Lung (tissue), 12 donors: ENCODE data around the gene NLGN1. TPM values are rescaled to one million over a fixed set of nuclear protein-coding genes. Genes with fewer than 3 reads are reported as not detected.
"Not testable (repeated sequence)": the region's sequence is repeated elsewhere in the genome, so short reads cannot be mapped to it uniquely, and the experiment has no call there.

Experiments used
- ATAC-seq: fragments of 200-7000 bp; cut with Tn5 transposase; one replicate; pipeline ENCODE4 v1.9.1; 2020; ENCODE audit warnings: moderate number of reproducible peaks; ENCODE audit not compliant: insufficient read depth, low FRiP score
- DNase-seq, 3 donors: peaks; one replicate each; pipeline ENCODE4 v3.0.0-alpha.2; 2013 to 2017
- H3K27ac ChIP-seq, 2 donors: one replicate each; pipeline ENCODE4 v1.5.1; 2013; ENCODE audit warnings: mild to moderate bottlenecking in 2 of 2, moderate library complexity in 2 of 2, control low read depth in 1 of 2, inconsistent platforms in 1 of 2, low read depth in 1 of 2, low read length in 1 of 2
- H3K27me3 ChIP-seq, 3 donors: one replicate each; pipeline ENCODE4 v1.5.1; 2013; ENCODE audit warnings: low read length in 2 of 3; ENCODE audit not compliant: control insufficient read depth in 3 of 3, insufficient read depth in 3 of 3
- H3K36me3 ChIP-seq, 4 donors: one replicate each; pipeline ENCODE4 v1.5.1; 2013; ENCODE audit warnings: low read length in 4 of 4, mild to moderate bottlenecking in 1 of 4, moderate library complexity in 1 of 4; ENCODE audit not compliant: control insufficient read depth in 4 of 4, insufficient read depth in 4 of 4
- H3K4me1 ChIP-seq, 5 donors: one replicate each; pipeline ENCODE4 v1.5.1; 2013; ENCODE audit warnings: low read length in 5 of 5, mild to moderate bottlenecking in 2 of 5, moderate library complexity in 1 of 5; ENCODE audit not compliant: control insufficient read depth in 5 of 5, insufficient read depth in 5 of 5
- H3K4me3 ChIP-seq: one replicate; pipeline ENCODE4 v1.5.1; 2013; ENCODE audit warnings: mild to moderate bottlenecking, control low read depth, moderate library complexity
- H3K9ac ChIP-seq, 2 donors: one replicate each; pipeline ENCODE4 v1.5.1; 2013; ENCODE audit warnings: low read length in 2 of 2, control low read depth in 1 of 2; ENCODE audit not compliant: insufficient read depth in 1 of 2
- H3K9me3 ChIP-seq, 4 donors: one replicate each; pipeline ENCODE4 v1.5.1; 2013; ENCODE audit warnings: low read length in 3 of 4, mild to moderate bottlenecking in 1 of 4, moderate library complexity in 1 of 4; ENCODE audit not compliant: control insufficient read depth in 4 of 4, insufficient read depth in 3 of 4
- WGBS, 2 donors: extraction: QIAGEN DNeasy Blood & Tissue Kit; methylation state at CpG; one replicate each; pipeline ENCODE4 v1.1.7; 2013; 5-methylcytosine and 5-hydroxymethylcytosine counted together
- polyA plus RNA-seq, 2 donors: library from polyadenylated mRNA; stranded (reverse); fragments of 200-250 nt; gene quantifications; one replicate each; pipeline ENCODE4 v1.2.1, GENCODE V29; 2013
- total RNA-seq, 2 donors: library from RNA; depleted of rRNA in 1 of 2; stranded (reverse); fragments of >200 nt in 1 of 2; gene quantifications; one replicate each; pipeline ENCODE4 v1.2.1, GENCODE V29; 2014 to 2021
- TF ChIP-seq, protein P1 (sequence below): IDR thresholded peaks from 2 replicates; pipeline ENCODE4 v1.5.1; 2012; ENCODE audit warnings: mild to moderate bottlenecking; ENCODE audit errors: control extremely low read depth, extremely low read depth
- donor health status: control.
- donor health status: control.
- donor health status: Bipolar disorder and iron deficiency.
- donor health status: healthy.
- donor health status: DM: yes; HTN: yes; CAD: no.

Gene NLGN1
- total and polyA plus RNA-seq, 4 donors: 0.24 to 22.2 (median 1.9) TPM

DNA sequence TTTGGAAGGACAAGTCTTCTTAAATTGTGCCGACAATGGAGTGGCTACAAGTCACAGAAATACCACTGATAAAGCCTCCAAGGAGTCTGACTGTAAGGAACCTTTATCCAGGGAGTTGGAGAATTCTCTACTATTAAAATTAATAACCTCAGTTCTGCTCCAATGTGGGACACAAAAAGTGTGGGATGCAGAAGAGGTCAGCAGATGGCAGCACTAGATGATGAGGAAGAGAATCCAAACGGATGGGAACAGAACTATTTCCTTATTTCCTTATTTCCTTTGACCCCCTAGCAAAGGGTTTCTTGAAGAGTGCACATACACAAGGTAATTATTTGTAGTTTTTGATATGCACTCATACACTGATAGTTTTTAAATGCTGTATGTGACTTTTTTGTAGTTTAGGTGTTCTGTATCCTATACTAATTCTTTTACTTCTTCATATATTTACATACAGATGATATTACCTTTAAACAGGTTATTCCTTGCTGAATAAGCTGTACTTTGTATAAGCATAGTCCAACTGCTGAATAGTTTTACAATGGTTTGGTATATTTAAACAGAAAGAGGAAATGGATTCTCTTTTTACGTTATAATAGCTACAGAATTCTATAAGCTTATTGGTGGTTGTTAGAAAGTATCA is 25.6 kb upstream of the NLGN1 start:
- WGBS, 2 donors: 45 to 53% methylated on average over 3 of the region's 3 CpGs
- no peak overlapping the region for H3K9ac ChIP-seq
- H3K27me3 ChIP-seq: no peaks in the 10 kb centered on the region
- TF ChIP-seq, protein P1, sequence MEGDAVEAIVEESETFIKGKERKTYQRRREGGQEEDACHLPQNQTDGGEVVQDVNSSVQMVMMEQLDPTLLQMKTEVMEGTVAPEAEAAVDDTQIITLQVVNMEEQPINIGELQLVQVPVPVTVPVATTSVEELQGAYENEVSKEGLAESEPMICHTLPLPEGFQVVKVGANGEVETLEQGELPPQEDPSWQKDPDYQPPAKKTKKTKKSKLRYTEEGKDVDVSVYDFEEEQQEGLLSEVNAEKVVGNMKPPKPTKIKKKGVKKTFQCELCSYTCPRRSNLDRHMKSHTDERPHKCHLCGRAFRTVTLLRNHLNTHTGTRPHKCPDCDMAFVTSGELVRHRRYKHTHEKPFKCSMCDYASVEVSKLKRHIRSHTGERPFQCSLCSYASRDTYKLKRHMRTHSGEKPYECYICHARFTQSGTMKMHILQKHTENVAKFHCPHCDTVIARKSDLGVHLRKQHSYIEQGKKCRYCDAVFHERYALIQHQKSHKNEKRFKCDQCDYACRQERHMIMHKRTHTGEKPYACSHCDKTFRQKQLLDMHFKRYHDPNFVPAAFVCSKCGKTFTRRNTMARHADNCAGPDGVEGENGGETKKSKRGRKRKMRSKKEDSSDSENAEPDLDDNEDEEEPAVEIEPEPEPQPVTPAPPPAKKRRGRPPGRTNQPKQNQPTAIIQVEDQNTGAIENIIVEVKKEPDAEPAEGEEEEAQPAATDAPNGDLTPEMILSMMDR: peak; percentile 10
- no peaks in the 10 kb centered on the region for H3K4me1 ChIP-seq
- ATAC-seq: no peak
- H3K4me3 ChIP-seq: no peak overlapping the region
- no peaks in the 10 kb centered on the region for H3K9me3 ChIP-seq
- DNase-seq: peak; percentile 46 to 71 (median 66)
- H3K27ac ChIP-seq: no peak overlapping the region
- H3K36me3 ChIP-seq: no peaks in the 10 kb centered on the region

- H3K4me1 ChIP-seq: no peaks in the 10 kb centered on the region
- H3K27ac ChIP-seq: no peak overlapping the region
- DNase-seq (no peak), ATAC-seq (no peak)
- 88 to 95% methylated on average over 3 of the region's 3 CpGs for WGBS, 2 donors
- H3K9ac ChIP-seq: no peak overlapping the region
- no peak overlapping the region for H3K4me3 ChIP-seq
- H3K36me3 ChIP-seq: no peaks in the 10 kb centered on the region
- no peaks in the 10 kb centered on the region for H3K27me3 ChIP-seq
- TF ChIP-seq, protein P1: no peak
- H3K9me3 ChIP-seq: no peaks in the 10 kb centered on the region
Observed at GRCh38 chr3:173380681-173381080, 16.9 kb upstream of the NLGN1 start.

DNA sequence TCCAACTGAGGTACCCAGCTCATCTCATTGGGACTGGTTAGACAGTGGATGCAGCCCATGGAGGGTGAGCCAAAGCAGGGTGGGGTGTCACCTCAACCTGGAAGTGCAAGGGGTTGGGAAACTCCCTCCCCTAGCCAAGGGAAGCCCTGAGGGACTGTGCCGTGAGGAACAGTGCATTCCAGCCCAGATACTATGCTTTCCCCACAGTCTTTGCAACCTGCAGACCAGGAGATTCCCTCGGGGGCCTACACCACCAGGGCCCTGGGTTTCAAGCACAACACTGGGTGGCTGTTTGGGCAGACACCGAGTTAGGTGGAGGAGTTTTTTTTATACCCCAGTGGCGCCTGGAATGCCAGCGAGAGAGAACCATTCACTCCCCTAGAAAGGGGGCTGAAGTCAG is 15.6 kb upstream of the NLGN1 start:
- not testable (repeated sequence) for H3K4me1 ChIP-seq, H3K9me3 ChIP-seq, DNase-seq, ATAC-seq, H3K4me3 ChIP-seq, H3K9ac ChIP-seq, H3K36me3 ChIP-seq, H3K27ac ChIP-seq, H3K27me3 ChIP-seq
- WGBS, 2 donors: 89 to 95% methylated on average over 5 of the region's 5 CpGs

- ATAC-seq: peak; percentile 14
Observed at GRCh38 chr3:173395073-173395411, 2.5 kb upstream of the NLGN1 start.

More at GRCh38 chr3:173395073-173395411, 2.5 kb upstream of the NLGN1 start:
- H3K9ac ChIP-seq: peak overlapping the region; percentile 6 to 91
- H3K27ac ChIP-seq: peak overlapping the region; percentile 18 to 88
- H3K4me1 ChIP-seq: peaks cover 0 to 31% (median 4%) of the 10 kb centered on the region in 5 donors
- no peak for DNase-seq
- 0 to 2% methylated on average over 10 of the region's 10 CpGs for WGBS, 2 donors
- H3K9me3 ChIP-seq: peaks cover 0 to 2% (median 0%) of the 10 kb centered on the region in 4 donors
- peaks cover 0 to 2% (median 0%) of the 10 kb centered on the region in 3 donors for H3K27me3 ChIP-seq
- TF ChIP-seq, protein P1: no peak
- H3K4me3 ChIP-seq: peak overlapping the region; percentile 49
- peaks cover 0 to 3% (median 0%) of the 10 kb centered on the region in 4 donors for H3K36me3 ChIP-seq
